Osteocyte (in vitro differentiated cells): ENCODE results near the gene IPMK. TPM values are rescaled to one million over a fixed set of nuclear protein-coding genes. Genes with fewer than 3 reads are reported as not detected.

Source experiments
- DNase-seq: peaks from one replicate; pipeline ENCODE4 v3.0.0; 2021; ENCODE audit warnings: mixed read lengths; ENCODE audit not compliant: unreplicated experiment; ENCODE audit errors: extremely low spot score
- H3K27ac Mint-ChIP-seq: one replicate; pipeline ENCODE4 v1.8.0; 2021; ENCODE audit warnings: mild to moderate bottlenecking, mixed read lengths; ENCODE audit not compliant: unreplicated experiment
- H3K27me3 Mint-ChIP-seq: one replicate; pipeline ENCODE4 v1.8.0; 2021; ENCODE audit warnings: mixed read lengths; ENCODE audit not compliant: unreplicated experiment
- H3K36me3 Mint-ChIP-seq: one replicate; pipeline ENCODE4 v1.8.0; 2021; ENCODE audit warnings: mixed read lengths; ENCODE audit not compliant: unreplicated experiment
- H3K4me1 Mint-ChIP-seq: one replicate; pipeline ENCODE4 v1.8.0; 2021; ENCODE audit warnings: mixed read lengths; ENCODE audit not compliant: unreplicated experiment
- H3K4me3 Mint-ChIP-seq: one replicate; pipeline ENCODE4 v1.8.0; 2021; ENCODE audit warnings: mild to moderate bottlenecking, moderate library complexity, mixed read lengths; ENCODE audit not compliant: unreplicated experiment
- H3K9me3 Mint-ChIP-seq: one replicate; pipeline ENCODE4 v1.8.0; 2021; ENCODE audit warnings: mixed read lengths; ENCODE audit not compliant: unreplicated experiment
- total RNA-seq: library from RNA; stranded (reverse); gene quantifications from 2 replicates; pipeline ENCODE4 v1.2.1, GENCODE V29; 2021
- TF ChIP-seq, protein P1 (sequence below): fragments of 200-600 bp; sonication (generic); IDR thresholded peaks from 2 replicates; pipeline ENCODE4 v1.5.0; 2021; ENCODE audit warnings: antibody characterized with exemption, mild to moderate bottlenecking, moderate library complexity

Gene IPMK
- total RNA-seq, 1 donor from 2014 or later = 5.9 TPM

DNA sequence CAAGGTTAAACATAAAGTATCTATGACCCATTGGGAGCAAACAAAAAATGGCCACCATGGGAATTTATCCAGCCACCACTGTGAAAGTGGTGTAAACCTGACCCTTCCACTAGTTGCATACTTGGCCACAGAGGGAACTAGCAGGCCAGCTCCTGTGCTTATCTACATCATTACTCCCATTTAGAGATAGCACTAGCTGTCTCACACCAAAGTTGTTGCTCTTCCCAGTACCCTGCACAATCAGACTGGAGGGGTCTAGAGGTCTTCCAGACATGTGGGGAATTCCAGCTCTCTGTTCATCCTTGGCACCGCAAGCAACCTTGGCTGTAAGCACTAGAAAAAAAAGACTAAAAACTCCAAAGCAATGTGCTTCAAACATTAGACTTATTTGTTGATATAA is 113.9 kb downstream of the IPMK start:
- H3K27ac Mint-ChIP-seq = no peak overlapping the region
- no peak for DNase-seq
- no peak overlapping the region for H3K4me3 Mint-ChIP-seq
- H3K27me3 Mint-ChIP-seq = peaks cover 49% of the 10 kb centered on the region
- H3K4me1 Mint-ChIP-seq = no peaks in the 10 kb centered on the region
- TF ChIP-seq, protein P1, sequence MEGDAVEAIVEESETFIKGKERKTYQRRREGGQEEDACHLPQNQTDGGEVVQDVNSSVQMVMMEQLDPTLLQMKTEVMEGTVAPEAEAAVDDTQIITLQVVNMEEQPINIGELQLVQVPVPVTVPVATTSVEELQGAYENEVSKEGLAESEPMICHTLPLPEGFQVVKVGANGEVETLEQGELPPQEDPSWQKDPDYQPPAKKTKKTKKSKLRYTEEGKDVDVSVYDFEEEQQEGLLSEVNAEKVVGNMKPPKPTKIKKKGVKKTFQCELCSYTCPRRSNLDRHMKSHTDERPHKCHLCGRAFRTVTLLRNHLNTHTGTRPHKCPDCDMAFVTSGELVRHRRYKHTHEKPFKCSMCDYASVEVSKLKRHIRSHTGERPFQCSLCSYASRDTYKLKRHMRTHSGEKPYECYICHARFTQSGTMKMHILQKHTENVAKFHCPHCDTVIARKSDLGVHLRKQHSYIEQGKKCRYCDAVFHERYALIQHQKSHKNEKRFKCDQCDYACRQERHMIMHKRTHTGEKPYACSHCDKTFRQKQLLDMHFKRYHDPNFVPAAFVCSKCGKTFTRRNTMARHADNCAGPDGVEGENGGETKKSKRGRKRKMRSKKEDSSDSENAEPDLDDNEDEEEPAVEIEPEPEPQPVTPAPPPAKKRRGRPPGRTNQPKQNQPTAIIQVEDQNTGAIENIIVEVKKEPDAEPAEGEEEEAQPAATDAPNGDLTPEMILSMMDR = no peak
- H3K36me3 Mint-ChIP-seq = no peaks in the 10 kb centered on the region
- no peaks in the 10 kb centered on the region for H3K9me3 Mint-ChIP-seq

DNA sequence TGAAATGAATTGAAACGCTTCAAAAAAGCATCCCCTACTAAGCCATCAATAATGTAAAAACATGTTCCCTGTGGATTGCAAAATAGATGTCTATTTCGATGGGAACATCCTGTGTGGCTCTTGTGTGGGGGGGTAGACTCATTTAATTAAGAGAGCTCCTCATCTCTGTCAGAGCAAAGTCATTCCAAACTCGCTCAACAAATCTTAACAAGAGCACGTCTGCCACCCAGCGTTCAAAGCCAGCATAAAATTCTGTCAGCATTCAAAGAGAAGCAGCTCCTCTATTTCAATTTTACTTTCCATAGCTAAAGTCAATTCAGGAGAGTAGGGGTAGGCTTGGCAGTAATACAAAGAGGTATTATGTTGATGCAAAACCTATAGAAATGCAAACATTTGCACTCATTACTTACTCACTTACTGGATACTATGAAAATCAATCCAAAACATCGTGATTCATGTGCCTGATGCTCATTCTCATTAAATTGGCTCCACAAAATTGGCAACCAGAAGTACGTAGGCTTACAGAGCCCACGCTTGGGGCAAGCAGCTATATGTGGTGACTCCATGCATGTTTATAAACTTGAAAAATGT is 114.9 kb downstream of the IPMK start:
- no peak for DNase-seq
- Mint-ChIP-seq H3K4me1 (no peaks in the 10 kb centered on the region), H3K4me3 (no peak overlapping the region), H3K27me3 (peaks cover 41% of the 10 kb centered on the region), H3K27ac (no peak overlapping the region), H3K36me3 (no peaks in the 10 kb centered on the region), H3K9me3 (no peaks in the 10 kb centered on the region)
- TF ChIP-seq, protein P1 = peak; percentile 69

DNA sequence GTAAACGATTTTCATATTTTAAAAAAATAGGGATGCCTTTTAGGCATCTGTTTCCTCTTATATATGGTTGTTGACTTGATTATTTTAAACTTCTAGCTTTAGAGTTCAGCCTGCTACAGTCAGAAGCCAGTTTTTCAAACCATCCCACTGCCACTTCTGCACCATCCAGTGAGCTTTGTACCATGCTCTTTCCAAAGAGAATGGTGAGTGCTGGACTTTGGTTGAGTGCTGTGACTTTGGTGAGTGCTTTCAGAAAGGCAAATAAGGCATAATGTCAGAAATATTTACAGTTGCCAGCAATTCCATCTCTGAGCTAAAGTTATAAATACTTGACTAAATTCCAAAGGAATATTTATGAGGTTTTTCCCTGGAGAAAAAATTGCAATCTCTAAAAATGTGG is 117.4 kb downstream of the IPMK start:
- H3K36me3 Mint-ChIP-seq = no peaks in the 10 kb centered on the region
- H3K4me1 Mint-ChIP-seq = no peaks in the 10 kb centered on the region
- no peak overlapping the region for H3K4me3 Mint-ChIP-seq
- H3K27me3 Mint-ChIP-seq = peaks cover 27% of the 10 kb centered on the region
- TF ChIP-seq, protein P1 = no peak
- no peak for DNase-seq
- no peak overlapping the region for H3K27ac Mint-ChIP-seq
- H3K9me3 Mint-ChIP-seq = peaks cover 4% of the 10 kb centered on the region

DNA sequence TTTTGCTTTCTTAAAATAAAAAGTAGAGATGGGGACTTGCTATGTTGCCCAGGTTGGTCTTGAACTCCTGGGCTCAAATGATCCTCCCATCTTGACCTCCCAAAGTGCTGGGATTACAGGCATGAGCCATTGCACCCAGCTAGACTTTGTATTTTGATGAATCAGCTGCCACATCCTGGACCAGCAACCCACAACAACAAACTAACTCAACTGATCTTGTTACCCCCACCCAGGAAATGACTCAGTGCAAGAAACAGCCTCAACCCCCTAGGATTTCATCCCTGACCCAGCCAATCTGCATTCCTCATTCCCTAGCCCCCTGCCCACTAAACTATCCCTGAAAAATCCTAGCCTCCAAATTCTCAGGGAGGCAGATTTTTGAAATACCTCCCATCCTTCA is 123.8 kb downstream of the IPMK start:
- Mint-ChIP-seq H3K27me3 (peaks cover 9% of the 10 kb centered on the region), H3K4me3 (no peak overlapping the region), H3K9me3 (peaks cover 4% of the 10 kb centered on the region), H3K27ac (no peak overlapping the region), H3K4me1 (no peaks in the 10 kb centered on the region), H3K36me3 (no peaks in the 10 kb centered on the region)
- TF ChIP-seq, protein P1 = no peak
- no peak for DNase-seq

Other genes starting within 250 kb of the IPMK start
- 29.9 and 30.5 TPM in 2 replicates for gene CISD1, start 1.3 kb upstream of the IPMK start, total RNA-seq
- 16.4 and 18.3 TPM in 2 replicates for gene UBE2D1, start 67.1 kb upstream of the IPMK start, total RNA-seq
- 19.6 and 22.3 TPM in 2 replicates for gene TFAM, start 117.5 kb upstream of the IPMK start, total RNA-seq
- gene BICC1, start 245.0 kb upstream of the IPMK start, total RNA-seq = 39.4 and 41.0 TPM in 2 replicates